Measurements from ENCODE around the gene HLA-A. TPM values are rescaled to one million over a fixed set of nuclear protein-coding genes. Genes with fewer than 3 reads are reported as not detected.

Gene HLA-A
- total RNA-seq, 1 experiment from 2014 or later = 251 TPM

GRCh38 chr6:29909985-29910384, 32.3 kb upstream of the HLA-A start:
- Histone ChIP-seq H3K9me2 (ENCODE audit: insufficient read depth) (no peaks in the 10 kb centered on the region), H2AFZ (ENCODE audit: low read depth, low read length, poor library complexity, severe bottlenecking) (no peak overlapping the region), H4K20me1 (ENCODE audit: insufficient read depth) (no peaks in the 10 kb centered on the region), H3K36me3 (ENCODE audit: control insufficient read depth in 1 of 2, insufficient read depth in 2 of 2, low read length in 2 of 2) (no peaks in the 10 kb centered on the region), H3K9ac (ENCODE audit: low read length) (no peak overlapping the region), H3K79me2 (ENCODE audit: insufficient read depth, low read length) (no peaks in the 10 kb centered on the region), H3K4me2 (ENCODE audit: low read length) (no peak overlapping the region), H3K4me3 (replicated peaks in 1 of 2; ENCODE audit: low read depth in 1 of 2, low read length in 2 of 2) (no peak overlapping the region), H3K27me3 (ENCODE audit: insufficient read depth, low read length) (no peaks in the 10 kb centered on the region), H3K4me1 (ENCODE audit: control insufficient read depth in 1 of 2, insufficient read depth in 2 of 2, low read length in 2 of 2) (no peaks in the 10 kb centered on the region), H3K9me3 (ENCODE audit: control insufficient read depth in 1 of 2, insufficient read depth in 1 of 2, low read depth in 1 of 2, low read length in 2 of 2) (no peaks in the 10 kb centered on the region), H3K27ac (ENCODE audit: low read depth, low read length) (no peak overlapping the region)
- ChIA-PET CTCF (no interaction called here), POLR2A (no interaction called here), RAD21 (ENCODE audit: low non-redundant PET in 1 of 2, low total read pairs in 2 of 2, uncharacterized antibody in 2 of 2, unreplicated experiment in 2 of 2) (no interaction called here)
- ATAC-seq = no peak
- BruUV-seq (replicated peaks) = no TSS peak
- intact Hi-C loops (cut with micrococcal nuclease) = no loop called here
- no peak for TF ChIP-seq MAX (IDR thresholded peaks at IDR 0.05)
- no peak for TF ChIP-seq SP1 (IDR thresholded peaks at IDR 0.05; ENCODE audit: low read depth)
- TF ChIP-seq CBX3 (IDR thresholded peaks at IDR 0.05; ENCODE audit: low read depth) = no peak
- TF ChIP-seq ZFX (IDR thresholded peaks at IDR 0.05) = no peak
- TF ChIP-seq POLR2AphosphoS5 (IDR thresholded peaks at IDR 0.05; ENCODE audit: low read depth, low read length) = no peak
- no peak for TF ChIP-seq TCF7L2 (IDR thresholded peaks at IDR 0.05; ENCODE audit: borderline replicate concordance, extremely low read depth, insufficient read depth, insufficient read length)
- TF ChIP-seq SRF (IDR thresholded peaks at IDR 0.05; ENCODE audit: low read depth) = no peak
- TF ChIP-seq EZH2 (IDR thresholded peaks at IDR 0.05) = no peak
- DNase-seq (ENCODE audit: low read depth, low spot score) = no peak

GRCh38 chr6:29912840-29913239, 29.5 kb upstream of the HLA-A start:
- H3K9me3 ChIP-seq (ENCODE audit: control insufficient read depth in 1 of 2, insufficient read depth in 1 of 2, low read depth in 1 of 2, low read length in 2 of 2) = no peaks in the 10 kb centered on the region
- H3K27me3 ChIP-seq (ENCODE audit: insufficient read depth, low read length) = no peaks in the 10 kb centered on the region
- intact Hi-C loops (cut with micrococcal nuclease) = no loop called here
- H3K36me3 ChIP-seq (ENCODE audit: control insufficient read depth in 1 of 2, insufficient read depth in 2 of 2, low read length in 2 of 2) = no peaks in the 10 kb centered on the region
- no peak overlapping the region for H2AFZ ChIP-seq (ENCODE audit: low read depth, low read length, poor library complexity, severe bottlenecking)
- no peaks in the 10 kb centered on the region for H4K20me1 ChIP-seq (ENCODE audit: insufficient read depth)
- H3K27ac ChIP-seq (ENCODE audit: low read depth, low read length) = no peak overlapping the region
- CTCF ChIA-PET = no interaction called here
- TF ChIP-seq CBX3 (IDR thresholded peaks at IDR 0.05; ENCODE audit: low read depth) (no peak), ZBTB33 (IDR thresholded peaks at IDR 0.05; ENCODE audit: extremely low read depth, insufficient replicate concordance, low read length) (no peak), JUND (IDR thresholded peaks at IDR 0.05) (no peak), EGR1 (IDR thresholded peaks at IDR 0.05; ENCODE audit: low read depth) (no peak), EZH2 (IDR thresholded peaks at IDR 0.05) (no peak), MAX (IDR thresholded peaks at IDR 0.05) (no peak), ZNF274 (IDR thresholded peaks at IDR 0.05; ENCODE audit: low read depth, low read length) (no peak), EZH2phosphoT487 (IDR thresholded peaks at IDR 0.05; ENCODE audit: borderline replicate concordance) (no peak), SIN3A (IDR thresholded peaks at IDR 0.05; ENCODE audit: low read depth) (no peak), YY1 (IDR thresholded peaks at IDR 0.05; ENCODE audit: extremely low read depth, insufficient replicate concordance, low read depth, low read length) (no peak), ZFX (IDR thresholded peaks at IDR 0.05) (no peak), POLR2A (IDR thresholded peaks at IDR 0.05; ENCODE audit: borderline replicate concordance, extremely low read depth, insufficient read depth, insufficient read length) (no peak), SP1 (IDR thresholded peaks at IDR 0.05; ENCODE audit: low read depth) (no peak), SRF (IDR thresholded peaks at IDR 0.05; ENCODE audit: low read depth) (no peak), RAD21 (IDR thresholded peaks at IDR 0.05; ENCODE audit: low read depth) (no peak)
- RAD21 ChIA-PET (ENCODE audit: low non-redundant PET in 1 of 2, low total read pairs in 2 of 2, uncharacterized antibody in 2 of 2, unreplicated experiment in 2 of 2) = no interaction called here
- H3K4me3 ChIP-seq (replicated peaks in 1 of 2; ENCODE audit: low read depth in 1 of 2, low read length in 2 of 2) = no peak overlapping the region
- ATAC-seq (no peak), DNase-seq (ENCODE audit: low read depth, low spot score) (no peak)
- no peaks in the 10 kb centered on the region for H3K79me2 ChIP-seq (ENCODE audit: insufficient read depth, low read length)
- POLR2A ChIA-PET = no interaction called here
- no peak overlapping the region for H3K9ac ChIP-seq (ENCODE audit: low read length)
- no peaks in the 10 kb centered on the region for H3K9me2 ChIP-seq (ENCODE audit: insufficient read depth)
- BruUV-seq (replicated peaks) = no TSS peak
- H3K4me2 ChIP-seq (ENCODE audit: low read length) = no peak overlapping the region
- H3K4me1 ChIP-seq (ENCODE audit: control insufficient read depth in 1 of 2, insufficient read depth in 2 of 2, low read length in 2 of 2) = no peaks in the 10 kb centered on the region

Measured in HCT116 (cell line).